ENCODE results near the gene TIMM9.

DNA sequence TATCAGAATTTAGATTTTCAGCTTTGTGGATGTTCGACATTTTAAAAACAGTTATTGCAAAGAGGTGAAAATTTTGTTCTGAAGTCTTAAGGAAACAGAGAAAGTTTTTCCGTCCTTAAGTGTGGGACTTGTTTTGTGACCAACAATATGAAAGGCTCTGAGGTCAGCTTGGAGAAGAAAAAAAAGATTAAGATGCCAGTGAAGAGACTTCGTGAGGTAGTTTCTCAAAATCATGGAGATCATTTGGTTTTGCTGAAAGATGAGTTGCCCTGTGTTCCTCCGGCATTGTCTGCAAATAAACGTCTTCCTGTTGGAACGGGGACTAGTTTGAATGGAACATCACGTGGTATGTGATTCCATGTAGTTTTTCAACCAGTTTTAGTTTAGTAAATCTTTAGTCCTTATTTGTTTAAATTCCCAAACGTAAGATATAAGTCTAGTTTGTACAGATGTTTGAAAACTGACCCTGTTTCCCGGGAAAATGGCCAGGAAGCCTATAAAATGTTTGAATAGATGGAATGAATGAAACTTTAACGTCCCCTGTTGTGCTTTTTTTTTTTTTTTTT, 870 bp upstream of the TIMM9 start:
- TF ChIP-seq, protein P1, sequence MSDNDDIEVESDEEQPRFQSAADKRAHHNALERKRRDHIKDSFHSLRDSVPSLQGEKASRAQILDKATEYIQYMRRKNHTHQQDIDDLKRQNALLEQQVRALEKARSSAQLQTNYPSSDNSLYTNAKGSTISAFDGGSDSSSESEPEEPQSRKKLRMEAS (IDR thresholded peaks at IDR 0.05; ENCODE audit: low read depth), result peak; percentile 66
- TF ChIP-seq TCF12 (IDR thresholded peaks at IDR 0.05) (no peak), EZH2phosphoT487 (IDR thresholded peaks at IDR 0.05; ENCODE audit: borderline replicate concordance, low read depth) (no peak), POLR2AphosphoS5 (IDR thresholded peaks at IDR 0.05; ENCODE audit: low read depth, low read length) (no peak), FOXJ3 (CRISPR knock-in tag; IDR thresholded peaks at IDR 0.05) (no peak)
- TF ChIP-seq, protein P2, sequence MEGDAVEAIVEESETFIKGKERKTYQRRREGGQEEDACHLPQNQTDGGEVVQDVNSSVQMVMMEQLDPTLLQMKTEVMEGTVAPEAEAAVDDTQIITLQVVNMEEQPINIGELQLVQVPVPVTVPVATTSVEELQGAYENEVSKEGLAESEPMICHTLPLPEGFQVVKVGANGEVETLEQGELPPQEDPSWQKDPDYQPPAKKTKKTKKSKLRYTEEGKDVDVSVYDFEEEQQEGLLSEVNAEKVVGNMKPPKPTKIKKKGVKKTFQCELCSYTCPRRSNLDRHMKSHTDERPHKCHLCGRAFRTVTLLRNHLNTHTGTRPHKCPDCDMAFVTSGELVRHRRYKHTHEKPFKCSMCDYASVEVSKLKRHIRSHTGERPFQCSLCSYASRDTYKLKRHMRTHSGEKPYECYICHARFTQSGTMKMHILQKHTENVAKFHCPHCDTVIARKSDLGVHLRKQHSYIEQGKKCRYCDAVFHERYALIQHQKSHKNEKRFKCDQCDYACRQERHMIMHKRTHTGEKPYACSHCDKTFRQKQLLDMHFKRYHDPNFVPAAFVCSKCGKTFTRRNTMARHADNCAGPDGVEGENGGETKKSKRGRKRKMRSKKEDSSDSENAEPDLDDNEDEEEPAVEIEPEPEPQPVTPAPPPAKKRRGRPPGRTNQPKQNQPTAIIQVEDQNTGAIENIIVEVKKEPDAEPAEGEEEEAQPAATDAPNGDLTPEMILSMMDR (IDR thresholded peaks at IDR 0.05), result no peak; the same call in 1 of the 2 replicates
